Testis (tissue), 2 donors: ENCODE data around the gene DCDC2.

Experiments
- CTCF ChIP-seq, 3 experiments: fragments of 450-650 bp in 2 of 3; fragments of 200-600 bp in 1 of 3; sonication (generic) in 1 of 3; IDR thresholded peaks; one replicate each; pipeline ENCODE4 v1.5.1; 2016 to 2019; ENCODE audit warnings: antibody characterized with exemption in 3 of 3, mild to moderate bottlenecking in 2 of 3, moderate library complexity in 1 of 3
- POLR2A ChIP-seq: fragments of 450-650 bp; IDR thresholded peaks from one replicate; pipeline ENCODE4 v1.6.1; 2017; ENCODE audit warnings: antibody characterized with exemption, mild to moderate bottlenecking, moderate library complexity

- no peak for TF ChIP-seq CTCF (IDR thresholded peaks at IDR 0.05)
- no peak for TF ChIP-seq POLR2A
Measured at GRCh38 chr6:24287239-24287638, 70.6 kb downstream of the DCDC2 start.
